GM19239 (cell line): ENCODE results near the gene NPM1.

Source experiments
- DNase-seq: peaks from one replicate; pipeline ENCODE4 v3.0.0; 2011; ENCODE audit warnings: low spot score; ENCODE audit not compliant: insufficient read length
- FAIRE-seq: peaks from 2 replicates; lab custom pipeline; 2011; peaks lifted over from hg19 to GRCh38; lab: Jason Lieb, UNC

Gene NPM1

GRCh38 chr5:171425596-171426244 is 38.1 kb downstream of the NPM1 start:
- DNase-seq: no peak
- FAIRE-seq: no peak

GRCh38 chr5:171426266-171426665 is 38.6 kb downstream of the NPM1 start:
- no peak for FAIRE-seq
- DNase-seq: no peak

DNA sequence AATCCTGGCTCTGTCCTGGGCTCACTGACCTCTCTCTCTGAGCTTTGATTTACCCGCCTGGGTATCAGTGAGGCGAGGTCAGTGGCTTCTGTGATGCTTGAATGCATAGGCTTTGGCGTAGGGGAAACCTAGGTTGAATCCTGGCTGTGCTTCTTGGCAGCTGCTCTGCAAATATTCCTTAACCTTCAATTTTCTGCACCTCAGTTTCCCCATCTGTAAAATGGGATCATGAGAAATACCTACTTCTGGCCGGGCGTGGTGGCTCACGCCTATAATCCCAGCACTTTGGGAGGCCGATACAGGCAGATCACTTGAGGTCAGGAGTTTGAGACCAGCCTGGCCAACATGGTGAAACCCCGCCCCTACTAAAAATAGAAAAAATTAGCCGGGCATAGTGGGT is 39.0 kb downstream of the NPM1 start:
- DNase-seq: no peak

DNA sequence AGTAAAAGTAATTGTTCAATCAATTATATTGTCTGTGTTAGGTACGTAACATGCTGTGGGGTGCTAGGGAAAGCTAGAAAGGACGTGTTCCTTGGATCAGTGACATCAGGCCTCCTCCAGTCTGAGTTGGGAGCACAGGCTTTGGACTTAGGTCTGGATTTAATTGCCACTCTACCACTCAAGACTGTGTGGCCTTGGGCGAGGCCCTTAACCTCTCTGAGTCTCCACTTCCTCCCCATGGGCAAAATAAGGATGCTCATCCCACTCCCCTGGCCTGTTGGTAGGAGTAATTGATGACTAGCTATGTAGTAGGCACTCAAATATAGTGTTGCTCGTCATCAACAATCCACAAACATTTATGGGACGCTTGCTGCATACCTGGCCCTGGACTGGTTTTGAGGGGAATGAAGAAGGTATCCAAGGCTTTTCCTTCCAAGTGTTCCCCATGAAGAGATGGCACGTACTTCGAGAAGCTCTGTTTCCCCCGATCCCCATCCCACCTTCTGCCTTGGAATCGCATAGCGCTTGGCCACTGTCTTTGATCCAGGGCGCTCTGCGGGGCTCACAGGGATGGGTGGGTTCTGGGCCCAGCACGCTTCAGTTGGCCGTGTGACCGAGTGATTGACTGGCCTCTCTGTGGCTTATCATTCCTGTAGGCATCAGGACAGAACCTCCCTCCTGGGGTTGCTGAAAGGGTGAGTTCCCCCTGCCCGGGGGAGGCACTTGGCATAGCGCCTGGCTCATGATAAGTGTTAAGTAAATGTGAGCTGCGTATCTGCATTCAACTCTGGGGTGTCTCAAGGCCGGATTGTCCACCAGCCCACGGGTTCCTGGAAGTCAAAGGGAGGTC is 39.9 kb downstream of the NPM1 start:
- FAIRE-seq (no peak), DNase-seq (no peak)

More for the DNA sequence above, 39.0 kb downstream of the NPM1 start:
- no peak for FAIRE-seq

- FAIRE-seq (no peak), DNase-seq (no peak)
Measured at GRCh38 chr5:171428168-171428696, 40.6 kb downstream of the NPM1 start.

DNA sequence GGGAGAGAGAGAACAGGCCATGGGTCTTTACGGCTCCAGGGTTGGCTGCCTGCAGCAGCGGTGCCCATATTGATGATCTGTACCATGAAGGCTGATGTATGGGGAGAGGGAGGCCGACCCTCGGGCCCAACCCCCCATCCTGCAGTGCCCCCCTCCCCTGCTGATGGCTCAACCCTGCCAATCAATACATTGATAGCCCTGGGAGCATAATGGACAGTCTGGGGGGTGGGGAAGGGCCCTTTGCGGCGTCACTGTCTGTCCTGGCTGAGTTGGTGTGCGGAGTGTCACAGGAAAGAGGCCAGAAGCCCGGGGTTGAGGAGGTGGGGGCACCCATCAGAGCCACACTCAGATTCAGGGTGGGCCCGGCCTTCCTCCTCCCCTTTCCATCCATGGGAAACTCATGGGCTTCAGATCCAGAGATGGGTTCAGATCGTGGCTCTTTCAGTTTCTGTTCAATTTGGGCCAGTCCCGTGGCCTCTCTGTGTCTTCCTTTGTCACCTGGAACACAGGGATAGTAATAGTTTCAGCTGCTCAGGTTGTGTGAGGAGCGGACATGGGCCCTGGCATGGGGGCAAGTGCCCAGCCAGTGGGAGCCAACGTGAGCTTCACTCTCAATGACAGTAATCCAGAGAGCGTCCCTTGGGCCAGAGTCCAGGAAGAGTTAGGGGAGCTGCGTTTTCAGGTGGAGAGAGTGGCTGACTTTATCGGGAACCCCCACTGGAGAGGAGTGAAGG is 41.3 kb downstream of the NPM1 start:
- no peak for FAIRE-seq
- DNase-seq: no peak

GRCh38 chr5:171429543-171429910 is 41.9 kb downstream of the NPM1 start:
- FAIRE-seq: no peak
- DNase-seq: no peak

GRCh38 chr5:171431251-171431777 is 43.7 kb downstream of the NPM1 start:
- DNase-seq (no peak), FAIRE-seq (no peak)

- no peak for DNase-seq
- FAIRE-seq: no peak
Measured at GRCh38 chr5:171432076-171432475, 44.4 kb downstream of the NPM1 start.

DNA sequence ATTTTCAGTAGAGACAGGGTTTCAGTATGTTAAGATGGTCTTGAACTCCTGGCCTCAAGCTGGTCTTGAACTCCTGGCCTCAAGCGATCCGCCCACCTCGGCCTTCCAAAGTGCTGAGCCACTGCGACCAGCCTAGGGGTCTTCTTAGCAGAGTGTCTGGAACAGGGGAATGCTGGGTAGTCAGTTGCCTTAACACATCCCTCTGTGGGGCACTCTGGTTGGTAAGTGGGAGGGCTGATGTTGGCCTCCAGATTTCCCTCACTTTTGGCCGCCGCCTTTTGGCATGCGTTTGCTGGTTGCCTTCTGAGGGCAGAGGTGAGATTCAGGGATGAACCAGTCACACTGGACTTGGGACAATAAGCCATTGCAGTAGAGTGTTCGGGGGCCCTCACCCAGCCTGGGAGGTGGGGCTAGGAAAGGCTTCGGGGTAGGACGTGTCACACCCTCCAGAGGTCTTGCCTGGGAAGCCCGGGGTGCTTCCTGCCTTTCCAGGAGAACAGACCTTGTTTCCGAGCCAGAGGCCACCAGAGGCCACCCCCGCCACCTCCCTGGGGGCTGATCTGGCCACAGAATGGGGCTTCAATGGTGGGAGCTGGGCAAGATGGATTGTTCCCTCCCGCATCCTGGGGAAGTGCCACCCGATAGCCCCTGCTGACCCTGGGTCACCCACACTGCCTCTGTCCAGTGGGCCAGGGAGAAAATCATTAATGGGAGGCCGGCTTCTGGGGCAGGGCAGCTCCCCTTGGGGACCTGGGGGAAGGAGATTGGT is 45.1 kb downstream of the NPM1 start:
- no peak for FAIRE-seq
- no peak for DNase-seq

DNA sequence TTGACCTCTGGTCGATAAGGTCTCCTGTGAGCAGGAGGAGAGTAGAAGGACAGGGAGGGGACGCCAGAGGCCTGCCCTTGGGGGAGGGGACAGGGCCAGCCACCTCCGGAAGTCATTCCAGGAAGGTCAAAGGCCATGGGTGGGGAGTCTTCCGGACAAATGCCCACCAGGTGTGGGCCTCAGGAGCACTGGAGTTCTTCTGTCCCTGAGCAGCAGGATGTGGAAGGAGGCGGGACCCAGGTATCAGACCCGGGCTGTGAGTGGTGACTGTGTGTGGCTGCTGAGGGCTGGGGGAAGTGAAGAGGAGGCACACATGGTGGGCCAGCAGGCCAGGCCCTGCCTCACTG is 45.7 kb downstream of the NPM1 start:
- DNase-seq: no peak
- no peak for FAIRE-seq

GRCh38 chr5:171433982-171434676 is 46.5 kb downstream of the NPM1 start:
- DNase-seq: no peak
- FAIRE-seq: no peak

GRCh38 chr5:171434874-171435273 is 47.2 kb downstream of the NPM1 start:
- DNase-seq (no peak), FAIRE-seq (no peak)

DNA sequence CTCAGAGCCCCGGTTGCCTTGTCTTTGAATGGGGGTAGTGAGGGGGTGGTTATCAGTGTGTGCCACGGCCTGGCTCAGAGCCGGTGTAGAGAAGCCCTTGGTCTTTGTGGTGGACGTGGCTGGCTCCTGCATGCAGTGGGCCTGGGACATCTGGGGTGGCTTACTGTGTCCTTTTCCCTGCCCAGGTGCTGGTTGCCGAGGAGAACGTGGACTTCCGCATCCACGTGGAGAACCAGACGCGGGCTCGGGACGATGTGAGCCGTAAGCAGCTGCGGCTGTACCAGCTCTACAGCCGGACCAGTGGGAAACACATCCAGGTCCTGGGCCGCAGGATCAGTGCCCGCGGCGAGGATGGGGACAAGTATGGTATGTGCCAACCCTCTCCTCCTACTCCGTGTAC is 48.3 kb downstream of the NPM1 start:
- DNase-seq (no peak), FAIRE-seq (no peak)

GRCh38 chr5:171436804-171437285 is 49.2 kb downstream of the NPM1 start:
- FAIRE-seq (no peak), DNase-seq (no peak)

GRCh38 chr5:171437286-171437821 is 49.7 kb downstream of the NPM1 start:
- DNase-seq (no peak), FAIRE-seq (no peak)

- no peak for DNase-seq
- FAIRE-seq: no peak
Measured at GRCh38 chr5:171438738-171439137, 51.1 kb downstream of the NPM1 start.

GRCh38 chr5:171441246-171441791 is 53.7 kb downstream of the NPM1 start:
- no peak for DNase-seq
- no peak for FAIRE-seq
